CD8-positive, alpha-beta memory T cell (primary cell): ENCODE data around the gene CASP7. TPM values are rescaled to one million over a fixed set of nuclear protein-coding genes. Genes with fewer than 3 reads are reported as not detected.

ENCODE experiments used
- CTCF ChIA-PET: fragments of 350-600 bp; sonication (Branson Sonifier 250); formaldehyde crosslinking; loops from one replicate; lab custom pipeline; 2021; ENCODE audit warnings: antibody characterized with exemption; lab: Charles Lee
- POLR2A ChIA-PET: fragments of 350-600 bp; sonication (Branson Sonifier 250); formaldehyde crosslinking; loops from one replicate; lab custom pipeline; 2021; ENCODE audit warnings: antibody characterized with exemption; lab: Charles Lee
- DNase-seq, 5 donors: peaks; one replicate each; pipeline versions ENCODE4 v3.0.0 to v3.0.0-alpha.2; 2020 to 2022; ENCODE audit warnings: mixed read lengths in 1 of 5
- H3K27ac ChIP-seq: one replicate; pipeline ENCODE4 v1.7.0; 2013; ENCODE audit warnings: low read depth, mild to moderate bottlenecking, low read length, moderate library complexity
- H3K27me3 ChIP-seq: 2 replicates; pipeline ENCODE4 v1.7.0; 2013; ENCODE audit warnings: low read length, mild to moderate bottlenecking; ENCODE audit not compliant: insufficient read depth, poor library complexity, severe bottlenecking
- H3K36me3 ChIP-seq: 2 replicates; pipeline ENCODE4 v1.7.0; 2013; ENCODE audit warnings: mild to moderate bottlenecking, low read length, moderate library complexity; ENCODE audit not compliant: insufficient read depth
- H3K4me1 ChIP-seq: 2 replicates; pipeline ENCODE4 v1.7.0; 2013; ENCODE audit warnings: mild to moderate bottlenecking, low read length, moderate library complexity; ENCODE audit not compliant: insufficient read depth
- H3K4me3 ChIP-seq: 2 replicates; pipeline ENCODE4 v1.7.0; 2013; ENCODE audit warnings: mild to moderate bottlenecking, low read length
- H3K9me3 ChIP-seq: 2 replicates; pipeline ENCODE4 v1.7.0; 2013; ENCODE audit warnings: mild to moderate bottlenecking, low read length
- H3K27ac Mint-ChIP-seq, 8 donors: one replicate each; pipeline ENCODE4 v1.8.0; 2020 to 2021; ENCODE audit warnings: mixed read lengths in 8 of 8, mild to moderate bottlenecking in 6 of 8, inconsistent platforms in 3 of 8, moderate library complexity in 3 of 8
- H3K27me3 Mint-ChIP-seq, 2 donors: one replicate each; pipeline ENCODE4 v1.8.0; 2020 to 2021; ENCODE audit warnings: mixed read lengths in 2 of 2, mild to moderate bottlenecking in 1 of 2, moderate library complexity in 1 of 2
- H3K36me3 Mint-ChIP-seq, 3 donors: one replicate each; pipeline ENCODE4 v1.8.0; 2020 to 2021; ENCODE audit warnings: mixed read lengths in 3 of 3, inconsistent platforms in 1 of 3, mild to moderate bottlenecking in 1 of 3
- H3K4me1 Mint-ChIP-seq, 3 donors: one replicate each; pipeline ENCODE4 v1.8.0; 2020 to 2021; ENCODE audit warnings: mixed read lengths in 3 of 3, inconsistent platforms in 1 of 3, mild to moderate bottlenecking in 1 of 3
- H3K4me3 Mint-ChIP-seq, 7 donors: one replicate each; pipeline ENCODE4 v1.8.0; 2020 to 2021; ENCODE audit warnings: mixed read lengths in 7 of 7, mild to moderate bottlenecking in 6 of 7, moderate library complexity in 4 of 7, inconsistent platforms in 2 of 7
- H3K9me3 Mint-ChIP-seq, 5 donors: one replicate each; pipeline ENCODE4 v1.8.0; 2020 to 2022; ENCODE audit warnings: mixed read lengths in 5 of 5, mild to moderate bottlenecking in 3 of 5, moderate library complexity in 2 of 5, inconsistent platforms in 1 of 5
- polyA plus RNA-seq: library from polyadenylated mRNA; unstranded; fragments of 300-500 nt; fragmentation: Illumina TruSeq; gene quantifications from one replicate; pipeline ENCODE4 v1.2.3, GENCODE V29; 2021
- total RNA-seq, 2 experiments: library from RNA; stranded (reverse); gene quantifications; one replicate each; pipeline ENCODE4 v1.2.3, GENCODE V29; 2021

Gene CASP7
- total RNA-seq (10 to 100 TPM; 21.4 to 23.4 TPM), polyA plus RNA-seq (29.4 TPM)

DNA sequence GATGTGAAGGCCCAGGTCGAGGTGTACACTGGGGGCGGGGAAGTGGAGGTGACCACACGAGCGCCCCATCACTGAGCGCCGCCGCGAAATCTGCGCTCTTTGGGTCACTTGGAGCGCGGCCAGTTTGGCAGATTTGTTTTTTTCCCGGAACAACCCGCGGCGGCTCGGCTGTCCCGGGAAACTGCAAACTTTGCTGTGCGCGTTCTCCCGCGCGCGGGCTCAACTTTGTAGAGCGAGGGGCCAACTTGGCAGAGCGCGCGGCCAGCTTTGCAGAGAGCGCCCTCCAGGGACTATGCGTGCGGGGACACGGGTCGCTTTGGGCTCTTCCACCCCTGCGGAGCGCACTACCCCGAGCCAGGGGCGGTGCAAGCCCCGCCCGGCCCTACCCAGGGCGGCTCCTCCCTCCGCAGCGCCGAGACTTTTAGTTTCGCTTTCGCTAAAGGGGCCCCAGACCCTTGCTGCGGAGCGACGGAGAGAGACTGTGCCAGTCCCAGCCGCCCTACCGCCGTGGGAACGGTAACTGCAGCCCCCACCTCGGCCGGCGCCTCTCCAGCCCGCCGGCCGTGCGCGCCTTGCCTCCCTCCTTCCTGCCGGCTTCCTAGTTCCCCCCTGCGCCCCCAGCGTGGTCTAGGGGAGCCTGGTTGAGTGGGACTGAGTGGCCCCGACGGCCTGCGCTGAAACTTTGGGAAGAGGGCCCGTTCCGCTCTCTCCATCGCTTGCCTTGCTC is at the start of gene CASP7:
CASP7 (plus strand) TSS at position 450 of the 727 bp plus-strand sequence. CDS start 17,582 bp downstream, outside the sequence.
- Histone ChIP-seq H3K27ac (peak within 1 kb of the TSS; percentile 86), H3K4me1 (peaks cover 24% of the 10 kb centered on the region), H3K36me3 (no peaks in the 10 kb centered on the region), H3K27me3 (no peaks in the 10 kb centered on the region), H3K4me3 (peak within 1 kb of the TSS; percentile 97), H3K9me3 (no peaks in the 10 kb centered on the region)
- Mint-ChIP-seq H3K4me1 (peaks cover 45 to 54% (median 53%) of the 10 kb centered on the region in 3 donors), H3K4me3 (peak within 1 kb of the TSS; percentile 95 to 98 (median 97)), H3K36me3 (peaks cover 8 to 30% (median 13%) of the 10 kb centered on the region in 3 donors), H3K27me3 (no peaks in the 10 kb centered on the region), H3K9me3 (peaks cover 0 to 5% (median 0%) of the 10 kb centered on the region in 5 donors), H3K27ac (peak within 1 kb of the TSS; percentile 86 to 98 (median 94))
- ChIA-PET CTCF (interaction anchor here (0.7 to 2.5 kb wide), 7 partner anchors 9 to 281 kb away, joined by 3 to 11 read pairs (median 4); partner anchors contain the start of gene NRAP), POLR2A (no interaction called here)
- DNase-seq = peak; percentile 74 to 88 (median 78)

DNA sequence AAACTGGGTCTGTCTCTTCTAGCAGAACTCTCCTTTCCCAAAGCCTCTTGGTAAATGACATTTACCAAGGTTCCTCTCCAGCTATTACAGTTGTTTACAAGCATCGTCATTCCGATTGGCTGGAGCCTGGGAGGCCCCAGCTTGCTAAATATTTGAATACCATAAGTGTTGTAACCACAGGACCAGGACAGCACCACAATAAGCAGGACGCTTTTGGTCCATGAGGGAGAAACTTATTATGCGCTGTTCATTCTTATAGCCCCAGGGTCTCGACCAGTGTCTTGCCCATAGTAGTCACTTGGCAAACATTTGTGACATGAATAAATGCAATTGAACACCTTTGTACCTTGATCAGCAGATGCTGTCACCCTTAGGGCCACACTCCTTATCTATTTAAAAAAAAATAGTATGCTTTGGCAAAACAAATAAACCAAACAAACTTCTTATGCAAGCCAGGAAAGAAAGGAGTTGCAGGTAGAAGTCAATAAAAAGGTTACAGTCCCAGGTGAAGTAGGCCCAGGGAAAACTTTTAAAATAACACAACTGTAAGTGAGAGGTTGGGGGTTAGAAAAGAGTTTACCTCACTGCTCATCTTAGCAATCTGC is 48.7 kb upstream of the CASP7 start:
- peaks cover 10 to 25% of the 10 kb centered on the region in 2 donors for H3K27me3 Mint-ChIP-seq
- Histone ChIP-seq H3K27ac (no peak overlapping the region), H3K4me3 (no peak overlapping the region), H3K27me3 (no peaks in the 10 kb centered on the region), H3K4me1 (no peaks in the 10 kb centered on the region), H3K9me3 (no peaks in the 10 kb centered on the region), H3K36me3 (no peaks in the 10 kb centered on the region)
- ChIA-PET CTCF (no interaction called here), POLR2A (no interaction called here)
- DNase-seq = no peak
- no peaks in the 10 kb centered on the region for H3K4me1 Mint-ChIP-seq
- H3K9me3 Mint-ChIP-seq = no peaks in the 10 kb centered on the region
- no peak overlapping the region for H3K27ac Mint-ChIP-seq
- no peak overlapping the region for H3K4me3 Mint-ChIP-seq
- H3K36me3 Mint-ChIP-seq = no peaks in the 10 kb centered on the region

DNA sequence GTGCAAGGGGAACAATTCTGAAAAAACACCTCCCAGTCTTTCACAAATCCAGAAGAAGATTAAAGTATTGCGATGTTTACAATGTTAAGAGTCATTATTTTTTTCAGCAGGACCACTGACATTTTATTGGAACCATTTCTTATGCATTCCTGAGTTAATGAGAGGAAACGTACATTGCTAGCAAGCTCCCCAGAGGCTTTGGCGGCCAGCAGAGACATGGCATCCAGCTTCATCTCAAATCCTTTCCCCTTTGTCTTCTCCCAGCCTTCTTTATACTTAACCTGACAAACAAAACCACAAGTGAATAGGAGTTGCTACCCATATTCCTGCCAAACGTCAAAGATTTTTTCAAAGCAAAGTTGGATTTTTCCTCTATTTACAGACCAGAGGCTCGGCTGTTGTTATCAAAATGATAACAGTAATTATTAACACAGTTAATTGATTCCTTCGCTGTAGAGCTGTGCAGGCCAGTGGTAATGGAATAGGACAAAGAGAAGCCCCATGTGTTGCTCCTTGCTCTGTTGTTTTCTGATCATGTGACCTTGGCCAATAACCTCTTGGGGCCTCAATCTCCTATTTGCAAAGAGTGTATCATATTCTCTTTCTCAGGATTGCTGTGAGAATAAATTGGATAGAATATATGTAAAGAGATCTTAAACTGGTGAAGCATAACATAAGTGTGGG is 47.9 kb upstream of the CASP7 start:
- Histone ChIP-seq H3K27me3 (peaks cover 4% of the 10 kb centered on the region), H3K4me3 (no peak overlapping the region), H3K9me3 (no peaks in the 10 kb centered on the region), H3K36me3 (no peaks in the 10 kb centered on the region), H3K4me1 (no peaks in the 10 kb centered on the region), H3K27ac (no peak overlapping the region)
- no peak for DNase-seq
- H3K27me3 Mint-ChIP-seq = peaks cover 13 to 29% of the 10 kb centered on the region in 2 donors
- H3K27ac Mint-ChIP-seq = no peak overlapping the region
- CTCF ChIA-PET = no interaction called here
- no peak overlapping the region for H3K4me3 Mint-ChIP-seq
- H3K36me3 Mint-ChIP-seq = no peaks in the 10 kb centered on the region
- no peaks in the 10 kb centered on the region for H3K4me1 Mint-ChIP-seq
- H3K9me3 Mint-ChIP-seq = no peaks in the 10 kb centered on the region
- POLR2A ChIA-PET = no interaction called here

DNA sequence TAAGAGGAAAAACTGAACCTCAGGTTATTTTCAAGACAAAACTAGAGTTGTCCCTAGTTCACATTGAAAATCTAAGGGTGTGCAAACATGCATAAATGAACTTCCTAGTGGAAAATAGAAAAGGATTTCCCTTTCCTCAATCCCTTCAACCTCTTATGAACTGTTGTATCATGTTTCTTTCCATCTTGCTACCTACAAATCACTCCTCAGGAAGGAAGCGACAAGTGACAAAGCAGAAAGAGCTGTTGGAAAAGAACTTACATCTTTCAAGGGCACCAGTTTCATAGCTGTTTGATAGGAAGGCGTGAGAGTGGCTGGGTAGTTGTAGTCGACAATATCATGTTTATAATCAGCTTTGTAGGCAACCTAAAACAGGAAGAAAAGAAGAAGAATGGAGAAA is 39.7 kb upstream of the CASP7 start:
- H3K27me3 Mint-ChIP-seq = peaks cover 17 to 62% of the 10 kb centered on the region in 2 donors

DNA sequence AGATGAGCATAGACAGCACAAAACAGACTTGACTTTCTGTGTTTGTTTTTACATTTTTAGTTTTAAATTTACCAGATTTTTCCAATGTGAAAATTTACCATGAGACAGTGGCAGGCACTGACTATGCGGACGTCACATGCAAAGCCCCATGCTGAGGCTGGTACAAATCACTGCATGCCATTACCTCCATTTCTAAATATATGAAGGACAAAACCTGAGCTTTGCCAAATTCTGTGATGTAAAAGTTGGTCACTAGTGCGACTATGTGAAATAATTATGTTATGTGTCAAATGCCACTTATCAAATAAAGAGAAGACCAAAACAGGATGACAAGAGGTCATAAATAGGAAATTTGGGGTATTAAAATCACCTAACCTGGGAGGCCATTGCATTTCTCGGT is 38.0 kb upstream of the CASP7 start:
- H3K9me3 ChIP-seq = no peaks in the 10 kb centered on the region
- peaks cover 7% of the 10 kb centered on the region for H3K27me3 ChIP-seq
- no peaks in the 10 kb centered on the region for H3K36me3 ChIP-seq
- no peaks in the 10 kb centered on the region for H3K36me3 Mint-ChIP-seq
- CTCF ChIA-PET = no interaction called here
- no peaks in the 10 kb centered on the region for H3K4me1 ChIP-seq
- no peaks in the 10 kb centered on the region for H3K4me1 Mint-ChIP-seq
- no peak overlapping the region for H3K4me3 Mint-ChIP-seq
- H3K27ac Mint-ChIP-seq = no peak overlapping the region
- peaks cover 9 to 58% of the 10 kb centered on the region in 2 donors for H3K27me3 Mint-ChIP-seq
- no peak overlapping the region for H3K27ac ChIP-seq
- DNase-seq = no peak
- no peak overlapping the region for H3K4me3 ChIP-seq
- POLR2A ChIA-PET = no interaction called here
- no peaks in the 10 kb centered on the region for H3K9me3 Mint-ChIP-seq

More for the DNA sequence above, 39.7 kb upstream of the CASP7 start:
- Histone ChIP-seq H3K9me3 (no peaks in the 10 kb centered on the region), H3K27ac (no peak overlapping the region), H3K27me3 (peaks cover 10% of the 10 kb centered on the region), H3K4me1 (no peaks in the 10 kb centered on the region), H3K36me3 (no peaks in the 10 kb centered on the region), H3K4me3 (no peak overlapping the region)
- CTCF ChIA-PET = no interaction called here
- no peaks in the 10 kb centered on the region for H3K9me3 Mint-ChIP-seq
- no peak overlapping the region for H3K4me3 Mint-ChIP-seq
- no peaks in the 10 kb centered on the region for H3K36me3 Mint-ChIP-seq
- DNase-seq = no peak
- POLR2A ChIA-PET = no interaction called here
- no peak overlapping the region for H3K27ac Mint-ChIP-seq
- H3K4me1 Mint-ChIP-seq = no peaks in the 10 kb centered on the region

DNA sequence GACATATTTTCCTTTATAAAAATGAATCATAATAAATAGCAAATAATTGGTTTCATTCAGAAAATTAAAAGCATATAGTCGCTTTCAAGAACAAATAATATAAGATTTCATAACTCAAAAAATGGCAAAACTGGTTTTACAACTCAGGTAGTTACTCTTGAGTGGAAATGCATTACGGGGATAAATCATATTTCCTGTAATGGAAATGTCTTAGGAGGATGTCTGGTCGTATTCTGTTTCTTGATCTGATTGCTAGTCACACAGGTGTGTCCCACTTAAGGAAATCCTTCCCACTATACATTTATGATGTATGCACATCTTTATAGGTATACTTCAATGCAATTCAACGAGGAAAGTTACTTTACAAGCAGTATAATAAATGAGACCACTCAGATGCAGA is 36.5 kb upstream of the CASP7 start:
- H3K9me3 ChIP-seq = no peaks in the 10 kb centered on the region
- H3K27me3 ChIP-seq = peaks cover 7% of the 10 kb centered on the region
- no peaks in the 10 kb centered on the region for H3K36me3 ChIP-seq
- ChIA-PET POLR2A (no interaction called here), CTCF (no interaction called here)
- no peak overlapping the region for H3K4me3 ChIP-seq
- H3K4me1 ChIP-seq = no peaks in the 10 kb centered on the region
- H3K27me3 Mint-ChIP-seq = peaks cover 9 to 59% of the 10 kb centered on the region in 2 donors
- no peak overlapping the region for H3K27ac Mint-ChIP-seq
- no peaks in the 10 kb centered on the region for H3K36me3 Mint-ChIP-seq
- H3K27ac ChIP-seq = no peak overlapping the region
- H3K4me3 Mint-ChIP-seq = no peak overlapping the region
- H3K4me1 Mint-ChIP-seq = no peaks in the 10 kb centered on the region
- no peaks in the 10 kb centered on the region for H3K9me3 Mint-ChIP-seq
- no peak for DNase-seq

DNA sequence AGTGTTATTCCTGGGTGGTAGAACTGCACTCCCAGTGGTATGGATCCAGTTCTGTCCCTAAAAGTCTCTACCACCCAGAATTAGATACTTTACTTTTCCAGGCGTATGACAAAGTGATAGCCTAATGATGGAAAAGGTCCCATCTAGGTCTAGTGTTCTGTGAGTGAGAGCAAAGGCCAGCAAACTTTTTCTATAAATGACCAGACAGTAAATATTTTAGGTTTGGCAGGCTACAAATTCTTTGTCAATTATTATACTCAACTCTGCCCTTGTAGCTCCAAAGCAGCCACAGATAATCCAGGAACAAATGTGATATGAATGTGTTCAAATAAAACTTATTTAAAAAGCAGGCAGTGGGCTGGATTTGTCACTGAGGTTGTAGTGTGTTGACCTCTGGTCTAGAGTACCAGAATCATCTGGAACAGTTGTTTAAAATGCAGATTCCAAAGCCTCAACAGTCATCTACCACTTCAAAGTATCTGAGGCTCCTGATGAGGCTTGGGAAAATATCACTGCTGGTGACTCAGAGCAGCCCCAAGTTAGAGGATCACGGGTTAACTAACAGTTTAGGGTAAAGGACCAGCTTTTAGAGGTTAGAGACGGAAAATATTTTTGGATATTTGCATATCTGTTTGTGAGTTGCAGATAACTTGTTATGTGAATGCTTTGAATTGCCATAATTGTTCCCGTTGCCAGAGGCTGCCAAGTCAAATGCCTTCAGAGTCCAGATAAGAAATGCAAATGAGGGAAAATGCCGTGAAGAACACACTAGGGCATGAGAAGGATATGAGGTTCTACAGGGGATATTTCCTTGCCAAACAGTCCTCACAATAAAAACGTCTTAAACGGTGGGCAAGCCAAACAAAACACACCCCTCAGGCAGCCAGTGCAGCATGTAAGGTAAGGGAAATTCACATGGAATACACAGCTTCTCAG is 35.3 kb upstream of the CASP7 start:
- Mint-ChIP-seq H3K4me3 (no peak overlapping the region), H3K36me3 (no peaks in the 10 kb centered on the region), H3K27ac (no peak overlapping the region), H3K27me3 (peaks cover 5 to 59% of the 10 kb centered on the region in 2 donors), H3K9me3 (no peaks in the 10 kb centered on the region), H3K4me1 (no peaks in the 10 kb centered on the region)
- Histone ChIP-seq H3K4me3 (no peak overlapping the region), H3K4me1 (no peaks in the 10 kb centered on the region), H3K27ac (no peak overlapping the region), H3K36me3 (no peaks in the 10 kb centered on the region), H3K27me3 (no peaks in the 10 kb centered on the region), H3K9me3 (no peaks in the 10 kb centered on the region)
- ChIA-PET POLR2A (no interaction called here), CTCF (no interaction called here)
- no peak for DNase-seq
